ENCODE data around the gene NALF2. TPM values are rescaled to one million over a fixed set of nuclear protein-coding genes. Genes with fewer than 3 reads are reported as not detected.
A peak's percentile ranks its signal among the peaks of the same experiment; 100 is the strongest.

The NALF2 gene
- total RNA-seq, 2 experiments from 2014 or later, result not detected

DNA sequence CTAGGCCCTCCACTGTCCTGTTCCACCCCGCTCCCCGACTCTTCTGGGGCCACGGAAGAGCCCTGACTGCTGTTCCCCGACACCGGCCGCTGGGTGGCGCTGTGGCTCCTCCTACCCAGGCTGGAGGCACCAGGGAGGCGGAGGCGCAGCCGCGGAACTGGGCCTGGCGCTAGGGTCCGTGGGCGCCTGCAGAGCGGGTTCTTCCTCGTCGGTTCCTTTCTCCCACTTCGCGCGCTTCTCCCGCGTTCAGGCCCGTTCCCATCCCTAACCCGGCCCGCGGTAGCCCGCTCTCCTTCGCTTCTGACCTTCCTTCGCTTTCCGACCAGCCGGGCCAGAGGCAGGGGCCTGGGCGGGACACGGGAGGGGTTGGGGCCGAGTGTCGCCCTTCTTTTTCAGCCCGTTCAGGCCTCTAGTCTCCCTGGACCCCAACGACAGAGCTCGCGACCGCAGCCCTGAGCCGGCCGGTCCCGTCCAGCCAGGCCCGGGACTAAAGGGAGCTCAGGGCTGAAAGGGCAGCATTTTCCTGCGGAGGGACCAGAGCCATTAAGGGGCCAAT, 34.3 kb downstream of the NALF2 start:
- no peaks in the 10 kb centered on the region for H3K9me3 ChIP-seq (ENCODE audit: control insufficient read depth in 1 of 2, insufficient read depth in 1 of 2, low read length in 2 of 2)
- CTCF ChIA-PET, result no interaction called here
- Mint-ChIP-seq H3K27me3 (peaks cover 12% of the 10 kb centered on the region), H3K4me1 (ENCODE audit: low read depth) (peaks cover 7% of the 10 kb centered on the region), H3K36me3 (ENCODE audit: low read depth) (no peaks in the 10 kb centered on the region), H3K4me3 (no peak overlapping the region), H3K27ac (no peak overlapping the region), H3K9me3 (no peaks in the 10 kb centered on the region)
- H3K4me1 ChIP-seq (ENCODE audit: insufficient read depth, low read length), result peaks cover 15% of the 10 kb centered on the region
- no peaks in the 10 kb centered on the region for H3K27me3 ChIP-seq (ENCODE audit: control insufficient read depth in 1 of 2, insufficient read depth in 2 of 2, low read length in 2 of 2)
- DNase-seq, result peak; percentile 29 to 79 (median 70)
- H3K27ac ChIP-seq (ENCODE audit: low read depth in 1 of 2, low read length in 2 of 2), result no peak overlapping the region
- POLR2A ChIA-PET, result no interaction called here
- intact Hi-C loops (cut with DNase I, micrococcal nuclease), result loop anchor here (5.0 to 10.0 kb wide), 3 partner anchors 489 to 896 kb away; no protein-coding TSS in a partner anchor
- peak overlapping the region; percentile 46 for H3K4me3 ChIP-seq (ENCODE audit: low read length)
- TF ChIP-seq CTCF (IDR thresholded peaks at IDR 0.05), result peak; percentile 45
- no peaks in the 10 kb centered on the region for H3K36me3 ChIP-seq (ENCODE audit: insufficient read depth, low read length)
- ATAC-seq (ENCODE audit: poor library complexity), result peak; percentile 71

DNA sequence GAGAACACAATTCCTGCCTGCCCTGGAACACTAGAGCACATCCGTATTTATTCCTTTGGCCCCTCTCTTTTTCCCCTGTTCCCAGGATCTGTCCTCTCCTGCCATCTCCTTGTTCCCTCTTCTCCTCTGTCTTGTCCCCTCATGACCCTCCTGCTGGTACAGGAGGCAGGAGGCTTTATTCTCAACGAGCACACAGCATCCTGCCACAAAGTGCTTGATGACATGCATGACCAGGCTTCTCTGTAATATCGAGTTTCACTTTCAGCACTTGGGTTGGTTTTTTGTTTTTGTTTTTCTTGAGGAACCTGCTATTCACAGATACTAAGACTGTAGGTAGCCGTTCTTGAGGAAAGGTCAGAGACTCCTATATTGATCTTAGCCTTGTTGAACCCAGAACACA, 35.3 kb downstream of the NALF2 start:
- Histone ChIP-seq H3K4me3 (ENCODE audit: low read length) (no peak overlapping the region), H3K4me1 (ENCODE audit: insufficient read depth, low read length) (peaks cover 15% of the 10 kb centered on the region), H3K9me3 (ENCODE audit: control insufficient read depth in 1 of 2, insufficient read depth in 1 of 2, low read length in 2 of 2) (no peaks in the 10 kb centered on the region), H3K27me3 (ENCODE audit: control insufficient read depth in 1 of 2, insufficient read depth in 2 of 2, low read length in 2 of 2) (no peaks in the 10 kb centered on the region), H3K36me3 (ENCODE audit: insufficient read depth, low read length) (no peaks in the 10 kb centered on the region), H3K27ac (ENCODE audit: low read depth in 1 of 2, low read length in 2 of 2) (no peak overlapping the region)
- DNase-seq (peak in 2 of 14 experiments; percentile 0 to 9), ATAC-seq (ENCODE audit: poor library complexity) (no peak)
- no peak for TF ChIP-seq CTCF (IDR thresholded peaks at IDR 0.05)
- ChIA-PET CTCF (no interaction called here), POLR2A (no interaction called here)
- H3K36me3 Mint-ChIP-seq (ENCODE audit: low read depth), result no peaks in the 10 kb centered on the region
- intact Hi-C loops (cut with DNase I, micrococcal nuclease), result loop anchor here (5.0 to 10.0 kb wide), 3 partner anchors 488 to 895 kb away; no protein-coding TSS in a partner anchor
- peaks cover 12% of the 10 kb centered on the region for H3K27me3 Mint-ChIP-seq
- no peak overlapping the region for H3K27ac Mint-ChIP-seq
- H3K4me3 Mint-ChIP-seq, result peak overlapping the region; percentile 15
- H3K9me3 Mint-ChIP-seq, result no peaks in the 10 kb centered on the region
- H3K4me1 Mint-ChIP-seq (ENCODE audit: low read depth), result peaks cover 7% of the 10 kb centered on the region

DNA sequence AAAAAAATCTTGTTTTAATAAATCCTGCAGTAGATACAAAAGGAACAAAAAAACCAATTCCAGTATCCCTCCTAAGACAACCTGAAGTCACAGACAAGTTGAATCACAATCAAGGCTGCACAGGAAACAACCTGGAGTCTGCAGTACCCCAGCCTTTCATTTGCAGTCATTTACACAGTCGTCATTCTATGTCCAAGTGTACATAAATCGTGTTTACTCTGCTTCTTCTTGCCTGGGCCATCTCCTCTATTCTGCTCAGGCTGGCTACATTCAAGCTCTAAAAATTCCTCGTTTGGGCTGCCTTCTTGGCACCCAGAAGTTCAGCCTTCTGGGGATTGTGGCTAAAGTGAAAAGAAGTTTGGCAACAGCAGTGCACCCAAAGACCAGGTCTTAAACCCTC, 37.8 kb downstream of the NALF2 start:
- H3K4me3 Mint-ChIP-seq, result no peak overlapping the region
- H3K27ac Mint-ChIP-seq, result no peak overlapping the region
- ChIA-PET CTCF (no interaction called here), POLR2A (no interaction called here)
- no peak overlapping the region for H3K4me3 ChIP-seq (ENCODE audit: low read length)
- H3K36me3 ChIP-seq (ENCODE audit: insufficient read depth, low read length), result no peaks in the 10 kb centered on the region
- H3K9me3 ChIP-seq (ENCODE audit: control insufficient read depth in 1 of 2, insufficient read depth in 1 of 2, low read length in 2 of 2), result peaks cover 0 to 8% of the 10 kb centered on the region in 2 experiments
- intact Hi-C loops (cut with DNase I, micrococcal nuclease), result no loop called here
- H3K4me1 ChIP-seq (ENCODE audit: insufficient read depth, low read length), result peaks cover 15% of the 10 kb centered on the region
- DNase-seq, result no peak
- no peaks in the 10 kb centered on the region for H3K36me3 Mint-ChIP-seq (ENCODE audit: low read depth)
- TF ChIP-seq CTCF (IDR thresholded peaks at IDR 0.05), result no peak
- no peak for ATAC-seq (ENCODE audit: poor library complexity)
- H3K27me3 Mint-ChIP-seq, result peaks cover 11% of the 10 kb centered on the region
- H3K27ac ChIP-seq (ENCODE audit: low read depth in 1 of 2, low read length in 2 of 2), result no peak overlapping the region
- peaks cover 7% of the 10 kb centered on the region for H3K4me1 Mint-ChIP-seq (ENCODE audit: low read depth)
- no peaks in the 10 kb centered on the region for H3K9me3 Mint-ChIP-seq
- no peaks in the 10 kb centered on the region for H3K27me3 ChIP-seq (ENCODE audit: control insufficient read depth in 1 of 2, insufficient read depth in 2 of 2, low read length in 2 of 2)

Data from CD4-positive, alpha-beta T cell (primary cell).